HUES6 (cell line): ENCODE data around the gene FGF22.

Experiments
- H3K27ac ChIP-seq: 2 replicates; pipeline ENCODE4 v1.7.0; 2013; ENCODE audit warnings: low read depth, mild to moderate bottlenecking, low read length, inconsistent platforms
- H3K27me3 ChIP-seq: 2 replicates; pipeline ENCODE4 v1.6.1; 2013; ENCODE audit warnings: low read length; ENCODE audit not compliant: control insufficient read depth, insufficient read depth
- H3K36me3 ChIP-seq: 2 replicates; pipeline ENCODE4 v1.6.1; 2013; ENCODE audit warnings: low read length; ENCODE audit not compliant: control insufficient read depth, insufficient read depth
- H3K4me1 ChIP-seq: 2 replicates; pipeline ENCODE4 v1.6.1; 2013; ENCODE audit warnings: low read length; ENCODE audit not compliant: control insufficient read depth, insufficient read depth
- H3K4me3 ChIP-seq: 2 replicates; pipeline ENCODE4 v1.5.1; 2013; ENCODE audit warnings: low read depth, low read length
- H3K9ac ChIP-seq: one replicate; pipeline ENCODE4 v1.6.1; 2013; ENCODE audit warnings: mild to moderate bottlenecking, low read length
- H3K9me3 ChIP-seq: 2 replicates; pipeline ENCODE4 v1.6.1; 2013; ENCODE audit warnings: low read depth, low read length; ENCODE audit not compliant: control insufficient read depth, insufficient read depth

The FGF22 gene

GRCh38 chr19:639253-640160 is at the start of gene FGF22:
Gene FGF22 (plus strand): TSS chr19:639879. CDS start chr19:639926, 47 bp downstream.
- Histone ChIP-seq H3K27me3 (peaks cover 29% of the 10 kb centered on the region), H3K9ac (peak within 1 kb of the TSS; percentile 54), H3K4me3 (peak within 1 kb of the TSS; percentile 68), H3K27ac (no peak within 1 kb of the TSS), H3K9me3 (no peaks in the 10 kb centered on the region), H3K36me3 (peaks cover 4% of the 10 kb centered on the region; the same call in 1 of the 2 replicates), H3K4me1 (0 out of 2 replicates have a peak, but pooled peaks cover 3% of the 10 kb centered on the region)

GRCh38 chr19:590396-590745 is 49.3 kb upstream of the FGF22 start:
- Histone ChIP-seq H3K27ac (no peak overlapping the region), H3K36me3 (no peaks in the 10 kb centered on the region), H3K9ac (no peak overlapping the region), H3K4me3 (peak overlapping the region; percentile 51; the same call in 1 of the 2 replicates), H3K9me3 (no peaks in the 10 kb centered on the region), H3K27me3 (peaks cover 63% of the 10 kb centered on the region), H3K4me1 (peaks cover 13% of the 10 kb centered on the region)

- no peaks in the 10 kb centered on the region for H3K36me3 ChIP-seq
- peaks cover 63% of the 10 kb centered on the region for H3K27me3 ChIP-seq
- H3K9ac ChIP-seq = no peak overlapping the region
- H3K27ac ChIP-seq = no peak overlapping the region
- H3K4me3 ChIP-seq = peak overlapping the region; percentile 51; the same call in 1 of the 2 replicates
- peaks cover 13% of the 10 kb centered on the region for H3K4me1 ChIP-seq
- no peaks in the 10 kb centered on the region for H3K9me3 ChIP-seq
These were observed 49.0 kb upstream of the FGF22 start for GRCh38 chr19:590750-591098.

GRCh38 chr19:591099-591958 is 48.4 kb upstream of the FGF22 start:
- H3K27ac ChIP-seq = no peak overlapping the region
- no peaks in the 10 kb centered on the region for H3K9me3 ChIP-seq
- H3K9ac ChIP-seq = no peak overlapping the region
- no peaks in the 10 kb centered on the region for H3K36me3 ChIP-seq
- H3K4me3 ChIP-seq = peak overlapping the region; percentile 51
- H3K27me3 ChIP-seq = peaks cover 63% of the 10 kb centered on the region
- H3K4me1 ChIP-seq = peaks cover 13% of the 10 kb centered on the region

GRCh38 chr19:592101-592500 is 47.6 kb upstream of the FGF22 start:
- peaks cover 63% of the 10 kb centered on the region for H3K27me3 ChIP-seq
- no peak overlapping the region for H3K9ac ChIP-seq
- no peak overlapping the region for H3K4me3 ChIP-seq
- H3K4me1 ChIP-seq = peaks cover 13% of the 10 kb centered on the region
- no peaks in the 10 kb centered on the region for H3K36me3 ChIP-seq
- no peaks in the 10 kb centered on the region for H3K9me3 ChIP-seq
- H3K27ac ChIP-seq = no peak overlapping the region

- Histone ChIP-seq H3K27ac (no peak overlapping the region), H3K9ac (no peak overlapping the region), H3K4me1 (peaks cover 13% of the 10 kb centered on the region), H3K4me3 (no peak overlapping the region), H3K27me3 (peaks cover 60% of the 10 kb centered on the region), H3K9me3 (no peaks in the 10 kb centered on the region), H3K36me3 (no peaks in the 10 kb centered on the region)
These were observed 46.6 kb upstream of the FGF22 start for GRCh38 chr19:593055-593454.

GRCh38 chr19:593505-593904 is 46.2 kb upstream of the FGF22 start:
- Histone ChIP-seq H3K4me1 (peaks cover 10% of the 10 kb centered on the region), H3K27ac (no peak overlapping the region), H3K9me3 (no peaks in the 10 kb centered on the region), H3K9ac (no peak overlapping the region), H3K4me3 (no peak overlapping the region), H3K36me3 (no peaks in the 10 kb centered on the region), H3K27me3 (peaks cover 55% of the 10 kb centered on the region)

GRCh38 chr19:594265-594870 is 45.3 kb upstream of the FGF22 start:
- Histone ChIP-seq H3K36me3 (no peaks in the 10 kb centered on the region), H3K27me3 (peaks cover 46% of the 10 kb centered on the region), H3K4me3 (no peak overlapping the region), H3K27ac (no peak overlapping the region), H3K9me3 (no peaks in the 10 kb centered on the region), H3K9ac (no peak overlapping the region), H3K4me1 (0 out of 2 replicates have a peak, but pooled peaks cover 2% of the 10 kb centered on the region)

GRCh38 chr19:595326-596262 is 44.1 kb upstream of the FGF22 start:
- H3K27ac ChIP-seq = no peak overlapping the region
- H3K9me3 ChIP-seq = no peaks in the 10 kb centered on the region
- H3K4me1 ChIP-seq = 0 out of 2 replicates have a peak, but pooled peaks cover 2% of the 10 kb centered on the region
- H3K4me3 ChIP-seq = no peak overlapping the region
- no peaks in the 10 kb centered on the region for H3K36me3 ChIP-seq
- peaks cover 41% of the 10 kb centered on the region for H3K27me3 ChIP-seq
- H3K9ac ChIP-seq = no peak overlapping the region

GRCh38 chr19:596263-596655 is 43.4 kb upstream of the FGF22 start:
- no peak overlapping the region for H3K4me3 ChIP-seq
- H3K27ac ChIP-seq = no peak overlapping the region
- H3K36me3 ChIP-seq = no peaks in the 10 kb centered on the region
- peaks cover 2% of the 10 kb centered on the region for H3K9me3 ChIP-seq
- peaks cover 34% of the 10 kb centered on the region for H3K27me3 ChIP-seq
- no peak overlapping the region for H3K9ac ChIP-seq
- H3K4me1 ChIP-seq = 0 out of 2 replicates have a peak, but pooled peaks cover 1% of the 10 kb centered on the region
